Jurkat, Clone E6-1 (cell line): ENCODE measurements around the gene TIMM17A. TPM values are rescaled to one million over a fixed set of nuclear protein-coding genes. Genes with fewer than 3 reads are reported as not detected.
A peak's percentile ranks its signal among the peaks of the same experiment; 100 is the strongest.

Experiments
- DNase-seq: peaks from one replicate; pipeline ENCODE4 v3.0.0-alpha.2; 2011; ENCODE audit warnings: low read depth, low spot score
- H3K4me3 ChIP-seq: 2 replicates; pipeline ENCODE4 v1.5.1; 2011; ENCODE audit warnings: mild to moderate bottlenecking, low read length, control low read depth, moderate library complexity
- polyA plus RNA-seq: library from polyadenylated mRNA; unstranded; fragments of >200 nt; gene quantifications from one replicate; pipeline ENCODE4 v1.2.1, GENCODE V29; 2012; ENCODE audit warnings: missing spikeins; ENCODE audit not compliant: insufficient read length, insufficient read depth

The TIMM17A gene
- 97.1 TPM for polyA plus RNA-seq

DNA sequence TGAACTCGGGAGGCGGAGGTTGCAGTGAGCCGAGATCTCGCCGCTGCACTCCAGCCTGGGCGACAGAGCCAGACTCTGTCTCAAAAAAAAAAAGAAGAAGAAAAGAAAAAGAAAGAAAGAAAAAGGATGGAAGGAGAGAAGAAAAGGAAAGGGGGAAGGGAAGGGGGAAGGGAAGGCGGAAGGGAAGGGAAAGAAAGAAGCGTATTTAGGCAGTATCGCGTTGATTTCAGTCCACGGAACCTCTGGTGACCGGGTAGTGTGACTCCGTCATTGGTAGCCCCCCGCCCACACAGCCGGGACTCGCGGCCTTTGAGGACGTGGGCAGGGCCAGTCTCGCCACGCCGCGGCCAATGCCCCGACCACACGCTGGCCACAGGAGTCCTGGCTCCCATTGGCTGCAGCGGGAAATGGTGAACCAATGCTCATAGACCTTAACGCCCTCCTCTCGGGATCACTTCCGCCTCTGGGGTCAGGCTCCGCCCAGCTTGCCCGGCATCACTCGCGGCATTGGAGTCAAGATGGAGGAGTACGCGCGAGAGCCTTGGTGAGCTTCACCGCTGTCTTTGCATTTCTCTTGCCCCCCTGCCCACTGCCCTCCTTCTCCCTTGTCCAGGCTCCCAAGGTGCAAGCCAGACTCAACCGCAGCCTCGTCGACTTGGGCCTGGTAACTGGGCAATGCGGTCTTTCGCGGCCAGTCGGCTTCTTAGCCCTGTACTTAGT, at the start of gene TIMM17A:
Gene TIMM17A, plus strand, starts transcription at position 495 of the 720 bp plus-strand sequence. Its CDS starts 24 bp downstream, at position 519.
- DNase-seq: peak; percentile 88

GRCh38 chr1:201906336-201906735, 49.0 kb upstream of the TIMM17A start:
- no peak for DNase-seq
- H3K4me3 ChIP-seq: no peak overlapping the region

More for the DNA sequence above, at the start of gene TIMM17A:
- peak within 1 kb of the TSS; percentile 89 for H3K4me3 ChIP-seq

GRCh38 chr1:201907621-201908020, 47.7 kb upstream of the TIMM17A start:
- no peak for DNase-seq
- H3K4me3 ChIP-seq: no peak overlapping the region

- no peak for DNase-seq
Measured at GRCh38 chr1:201911826-201912571, 43.3 kb upstream of the TIMM17A start.

GRCh38 chr1:201912832-201913231, 42.5 kb upstream of the TIMM17A start:
- no peak for DNase-seq
- no peak overlapping the region for H3K4me3 ChIP-seq

More at GRCh38 chr1:201911826-201912571, 43.3 kb upstream of the TIMM17A start:
- H3K4me3 ChIP-seq: no peak overlapping the region

DNA sequence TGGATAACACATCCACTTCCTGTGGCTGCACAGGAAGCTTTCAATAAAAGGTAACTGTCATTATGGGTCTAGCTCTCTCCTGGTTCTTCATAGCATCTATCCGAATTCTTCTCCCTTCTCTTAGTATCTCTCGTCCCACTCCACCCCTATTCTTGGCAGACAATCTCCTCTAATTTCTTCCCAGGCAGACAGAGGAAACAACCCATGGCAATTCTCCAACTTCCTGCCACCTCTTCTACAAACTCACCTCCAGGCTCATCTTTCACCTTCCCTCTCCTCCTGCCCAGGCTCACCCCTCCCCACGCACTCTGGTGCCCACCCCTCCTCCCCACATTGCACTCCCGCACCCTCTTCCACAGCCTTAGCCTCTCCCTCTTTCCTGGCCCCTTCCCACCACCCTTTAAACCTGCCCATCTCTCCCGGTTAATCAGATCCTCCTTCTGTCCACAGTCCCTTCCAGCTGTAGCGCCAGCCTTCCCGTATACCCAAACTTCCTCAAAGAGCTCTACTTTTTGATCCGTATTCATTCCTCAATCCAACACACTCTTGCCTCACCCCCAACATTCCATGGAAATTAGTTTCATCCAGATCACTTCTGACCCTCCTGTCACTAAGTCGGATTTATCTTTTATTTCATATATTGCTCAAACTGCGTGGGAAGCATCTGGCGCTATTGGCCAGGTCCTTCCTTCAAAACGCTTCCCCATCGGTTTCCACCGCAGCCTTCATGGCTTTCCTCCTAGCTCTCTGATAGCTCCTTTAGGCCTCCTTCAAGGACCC, 40.7 kb upstream of the TIMM17A start:
- no peak for DNase-seq
- no peak overlapping the region for H3K4me3 ChIP-seq

- DNase-seq: no peak
Measured at GRCh38 chr1:201916649-201917249, 38.6 kb upstream of the TIMM17A start.

DNA sequence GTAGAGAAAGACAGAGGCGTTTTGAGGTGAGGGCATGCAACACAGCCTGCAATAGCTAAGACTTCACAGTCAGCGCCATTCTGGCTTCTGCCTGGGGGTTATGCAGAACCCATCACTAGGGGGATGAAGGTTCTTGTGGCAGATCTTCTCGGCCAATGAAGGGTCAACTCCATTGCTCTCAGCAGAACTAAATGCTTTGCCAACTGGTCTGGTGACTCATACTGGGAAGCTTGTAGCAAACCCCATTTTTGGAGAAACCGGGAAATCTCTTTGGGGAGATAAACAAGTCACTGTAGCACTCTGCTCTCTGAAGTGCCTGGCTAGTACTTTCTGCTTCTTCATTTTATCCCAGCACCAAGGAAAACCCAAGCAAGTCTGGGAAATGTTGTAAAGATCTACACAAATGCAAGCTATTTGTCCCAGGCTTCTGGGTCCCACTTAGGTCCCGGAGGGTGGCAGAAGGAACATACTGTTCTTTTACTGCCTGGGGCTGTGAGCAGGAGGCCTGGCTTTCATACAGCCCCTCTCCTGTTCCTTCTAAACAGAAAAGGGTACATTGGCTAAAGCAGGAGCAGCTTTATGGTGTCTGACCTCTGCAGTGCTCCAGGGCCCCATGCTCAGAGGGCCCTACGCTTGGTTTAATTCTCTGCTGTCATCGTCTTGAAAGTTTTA, 37.8 kb upstream of the TIMM17A start:
- DNase-seq: no peak
- no peak overlapping the region for H3K4me3 ChIP-seq

More at GRCh38 chr1:201916649-201917249, 38.6 kb upstream of the TIMM17A start:
- H3K4me3 ChIP-seq: no peak overlapping the region

- no peak overlapping the region for H3K4me3 ChIP-seq
- DNase-seq: no peak
Measured at GRCh38 chr1:201918343-201918742, 37.0 kb upstream of the TIMM17A start.

DNA sequence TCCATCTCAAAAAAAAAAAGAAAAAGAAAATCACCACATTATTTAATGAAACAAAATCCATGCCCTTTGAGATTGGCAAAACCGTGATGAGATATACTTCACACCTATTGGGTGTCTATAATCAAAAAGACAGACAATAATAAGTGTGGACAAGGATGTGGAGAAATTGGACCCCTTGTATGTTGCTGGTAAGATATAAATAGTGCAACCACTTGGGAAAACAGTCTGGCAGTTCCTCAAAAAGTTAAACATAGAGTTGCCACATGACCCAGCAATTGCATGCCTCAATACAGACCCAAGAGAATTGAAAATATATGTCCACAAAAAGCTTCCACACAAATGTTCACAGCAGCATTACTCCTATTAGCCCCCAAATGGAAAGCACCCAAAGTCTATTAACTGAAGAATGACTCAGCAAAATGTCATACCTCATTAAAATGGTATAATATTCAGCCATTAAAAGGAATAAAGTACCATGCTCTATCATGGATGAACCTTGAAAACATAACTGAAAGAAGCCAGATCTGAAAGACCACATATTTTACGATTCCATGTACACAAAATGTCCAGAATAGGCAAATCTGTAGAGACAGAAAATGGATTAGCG, 33.2 kb upstream of the TIMM17A start:
- no peak for DNase-seq
- no peak overlapping the region for H3K4me3 ChIP-seq

DNA sequence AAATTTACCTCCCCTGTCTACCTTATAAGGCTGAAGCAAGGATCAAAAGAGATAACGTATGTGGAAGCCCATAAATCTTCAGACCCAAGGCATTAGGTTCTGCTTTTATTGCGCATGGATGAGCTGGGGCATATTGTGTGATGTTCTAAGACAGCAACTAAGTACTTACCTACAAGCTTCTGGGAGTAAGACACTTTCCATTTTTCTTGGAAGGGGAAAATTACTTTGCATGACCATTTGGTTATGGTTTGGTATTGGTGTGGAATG, 30.1 kb upstream of the TIMM17A start:
- no peak overlapping the region for H3K4me3 ChIP-seq
- no peak for DNase-seq

GRCh38 chr1:201925981-201926645, 29.2 kb upstream of the TIMM17A start:
- no peak overlapping the region for H3K4me3 ChIP-seq
- DNase-seq: no peak

DNA sequence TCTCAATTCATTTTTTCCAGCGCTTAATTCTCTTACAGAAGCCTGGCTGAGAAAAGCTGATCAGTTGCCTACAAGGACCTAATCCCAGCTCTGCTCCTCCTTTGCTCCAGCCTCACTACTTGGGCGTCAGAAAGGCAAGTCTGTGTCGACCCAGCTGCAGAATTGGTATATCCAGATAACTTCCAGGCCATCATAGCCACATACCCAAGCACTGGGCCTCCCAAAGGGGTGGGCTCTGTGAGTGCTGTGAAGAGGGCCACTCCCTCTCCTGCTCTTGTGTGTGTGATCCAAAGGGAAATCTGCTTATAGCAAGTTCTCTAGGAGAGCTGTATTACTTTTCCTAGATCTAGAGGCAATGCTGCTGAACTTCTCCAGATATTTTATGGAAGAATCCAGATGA, 27.0 kb upstream of the TIMM17A start:
- DNase-seq: no peak
- H3K4me3 ChIP-seq: no peak overlapping the region

GRCh38 chr1:201930137-201930536, 25.2 kb upstream of the TIMM17A start:
- no peak overlapping the region for H3K4me3 ChIP-seq
- no peak for DNase-seq

DNA sequence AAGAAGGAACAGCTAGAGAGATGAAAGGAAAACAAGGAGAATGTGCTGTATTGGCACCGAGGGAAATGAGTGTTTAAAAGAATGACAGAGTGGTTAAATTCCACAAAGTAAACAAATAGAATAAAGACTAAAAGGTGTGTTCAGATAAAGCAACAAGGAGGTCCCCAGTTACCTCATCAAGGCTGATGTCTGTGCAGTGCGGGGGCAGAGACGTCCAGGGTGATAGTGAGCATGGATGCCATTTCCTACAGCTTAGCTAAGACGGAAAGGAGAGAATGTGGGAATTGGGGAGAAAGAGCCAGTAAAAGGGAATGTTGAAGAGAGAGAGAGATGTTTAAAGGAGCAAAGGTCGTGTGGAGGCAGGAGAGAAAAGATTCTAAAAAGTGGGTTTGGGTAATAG, 24.5 kb upstream of the TIMM17A start:
- no peak for DNase-seq
- H3K4me3 ChIP-seq: no peak overlapping the region

DNA sequence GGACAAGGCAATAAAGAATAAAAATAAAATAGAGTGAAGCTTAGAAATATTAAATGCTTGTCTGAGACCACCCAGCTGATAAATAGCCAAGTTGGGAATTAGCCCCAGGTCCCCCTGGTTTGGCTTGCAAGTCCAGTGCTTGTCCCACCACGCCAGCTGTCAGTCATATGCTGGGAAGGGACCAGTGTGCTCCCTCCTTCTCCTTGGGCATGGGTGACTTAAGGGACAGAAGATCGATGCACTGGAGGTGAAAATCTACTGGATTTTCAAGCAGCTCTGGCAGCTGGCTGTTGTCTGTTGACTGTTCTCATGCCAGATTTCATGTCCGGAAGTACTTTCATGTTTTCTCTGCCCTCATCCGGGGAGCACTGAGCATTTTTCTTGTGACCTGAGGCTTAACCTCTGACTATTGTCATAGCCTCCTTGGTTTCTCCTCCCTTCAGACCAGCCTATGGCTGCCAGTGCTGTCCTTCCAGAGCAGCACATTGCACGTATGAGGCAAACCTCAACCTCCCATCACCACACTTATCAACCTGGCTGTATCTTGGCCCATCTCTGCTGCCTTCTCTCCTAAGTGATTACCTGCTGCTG, 21.4 kb upstream of the TIMM17A start:
- H3K4me3 ChIP-seq: no peak overlapping the region

GRCh38 chr1:201937624-201938213, 17.6 kb upstream of the TIMM17A start:
- DNase-seq: no peak
- no peak overlapping the region for H3K4me3 ChIP-seq

More for the DNA sequence above, 21.4 kb upstream of the TIMM17A start:
- DNase-seq: peak; percentile 32
